IPS-20b (cell line): ENCODE measurements around the gene MYO1G.

Experiments used
- H3K27ac ChIP-seq: one replicate; pipeline ENCODE4 v1.5.1; 2013; ENCODE audit warnings: low read length
- H3K27me3 ChIP-seq: 2 replicates; pipeline ENCODE4 v1.6.1; 2013; ENCODE audit warnings: mild to moderate bottlenecking, low read length, inconsistent platforms; ENCODE audit not compliant: insufficient read depth
- H3K36me3 ChIP-seq: 2 replicates; pipeline ENCODE4 v1.6.1; 2013; ENCODE audit warnings: low read depth, mild to moderate bottlenecking, inconsistent platforms, low read length, moderate library complexity; ENCODE audit not compliant: insufficient read depth
- H3K4me1 ChIP-seq: 2 replicates; pipeline ENCODE4 v1.6.1; 2013; ENCODE audit warnings: mild to moderate bottlenecking, control low read depth, inconsistent platforms, low read length, moderate library complexity; ENCODE audit not compliant: insufficient read depth
- H3K4me3 ChIP-seq: 2 replicates; pipeline ENCODE4 v1.5.1; 2013; ENCODE audit warnings: mild to moderate bottlenecking, low read length, inconsistent platforms
- H3K9ac ChIP-seq: 2 replicates; pipeline ENCODE4 v1.6.1; 2013; ENCODE audit warnings: low read depth, mild to moderate bottlenecking, inconsistent platforms, low read length, moderate library complexity
- H3K9me3 ChIP-seq: 2 replicates; pipeline ENCODE4 v1.6.1; 2013; ENCODE audit warnings: mild to moderate bottlenecking, low read depth, low read length, inconsistent platforms; ENCODE audit not compliant: insufficient read depth

Gene MYO1G

DNA sequence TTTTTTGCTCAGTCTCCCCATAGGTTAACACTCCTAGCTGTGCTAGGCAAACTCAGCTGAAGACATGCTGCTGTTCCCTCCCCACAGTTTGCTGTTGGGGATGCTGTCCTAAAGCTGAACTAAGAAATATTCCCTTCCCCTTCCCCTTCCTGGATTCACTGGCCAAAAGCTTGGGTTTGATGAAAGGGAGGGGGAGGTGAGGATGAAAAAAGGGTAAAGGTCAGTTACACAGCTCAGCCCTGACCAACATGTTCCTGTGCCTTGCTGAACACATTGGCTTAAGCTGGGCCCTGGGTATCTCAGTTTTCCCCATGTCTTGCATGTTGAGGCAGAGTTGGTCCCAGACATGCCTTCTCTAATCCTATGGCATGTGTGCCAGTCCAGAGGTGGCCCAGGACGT, 36.5 kb upstream of the MYO1G start:
- no peaks in the 10 kb centered on the region for H3K36me3 ChIP-seq
- no peak overlapping the region for H3K4me3 ChIP-seq
- no peak overlapping the region for H3K9ac ChIP-seq
- no peak overlapping the region for H3K27ac ChIP-seq
- peaks cover 11% of the 10 kb centered on the region for H3K9me3 ChIP-seq
- no peaks in the 10 kb centered on the region for H3K27me3 ChIP-seq
- no peaks in the 10 kb centered on the region for H3K4me1 ChIP-seq

DNA sequence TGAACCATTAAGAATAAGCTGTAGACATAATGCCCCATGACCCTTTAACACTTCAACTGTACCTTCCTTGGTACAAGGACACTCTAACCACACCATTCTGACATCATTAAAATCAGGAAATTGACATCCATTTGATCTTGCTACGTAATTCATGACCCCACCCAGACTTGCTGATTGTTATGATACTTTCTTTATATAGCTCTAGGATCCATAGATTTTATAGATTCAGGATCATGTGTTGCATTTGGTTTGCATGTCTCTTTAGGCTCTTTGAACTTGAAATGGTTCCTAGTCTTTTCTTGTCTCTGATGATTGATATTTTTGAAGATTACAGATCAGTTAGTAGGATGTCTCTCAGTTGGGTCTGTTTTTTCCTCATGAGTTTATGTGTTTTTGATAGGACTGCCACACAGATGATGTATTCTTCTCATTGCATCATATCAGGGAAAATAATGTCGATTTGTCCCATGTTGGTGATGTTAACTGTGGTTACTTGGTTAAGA, 34.7 kb upstream of the MYO1G start:
- Histone ChIP-seq H3K27me3 (no peaks in the 10 kb centered on the region), H3K4me3 (no peak overlapping the region), H3K9ac (no peak overlapping the region), H3K4me1 (no peaks in the 10 kb centered on the region), H3K36me3 (no peaks in the 10 kb centered on the region), H3K9me3 (peaks cover 11% of the 10 kb centered on the region), H3K27ac (no peak overlapping the region)

DNA sequence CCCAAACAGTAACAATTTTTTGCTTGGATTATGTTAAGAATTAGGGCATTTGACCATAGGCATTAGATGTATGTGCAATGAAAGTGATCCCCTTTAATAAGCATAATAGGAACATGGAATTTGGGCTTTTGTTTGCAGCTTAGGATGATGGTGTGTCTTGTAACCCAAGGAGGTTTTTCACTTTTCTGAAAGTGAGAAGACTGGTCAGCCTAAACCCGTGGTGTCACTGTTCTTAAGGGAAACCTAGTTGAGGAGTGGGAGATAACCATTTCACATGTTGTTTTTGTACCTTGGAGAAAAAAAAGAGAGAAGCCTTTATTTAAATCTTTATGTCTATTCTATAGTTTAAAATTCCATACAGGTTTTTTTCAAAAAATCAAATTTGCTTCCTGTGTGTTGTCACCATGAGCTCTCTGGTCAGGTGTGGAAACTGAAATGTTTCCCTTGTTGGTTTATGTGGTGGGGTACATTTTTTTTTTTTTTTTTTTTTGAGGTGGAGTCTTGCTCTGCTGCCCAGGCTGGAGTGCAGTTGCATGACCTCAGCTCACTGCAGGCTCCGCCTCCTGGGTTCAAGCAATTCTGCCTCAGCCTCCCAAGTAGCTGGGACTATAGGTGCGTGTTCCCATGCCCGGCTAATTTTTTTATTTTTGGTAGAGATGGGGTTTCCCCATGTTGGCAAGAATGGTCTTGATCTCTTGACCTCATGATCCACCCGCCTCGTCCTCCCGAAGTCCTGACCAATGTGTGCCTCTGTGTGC, 28.9 kb upstream of the MYO1G start:
- no peaks in the 10 kb centered on the region for H3K4me1 ChIP-seq
- H3K9me3 ChIP-seq, result no peaks in the 10 kb centered on the region
- H3K27me3 ChIP-seq, result no peaks in the 10 kb centered on the region
- no peaks in the 10 kb centered on the region; the same call in 1 of the 2 replicates for H3K36me3 ChIP-seq
- H3K9ac ChIP-seq, result no peak overlapping the region
- H3K27ac ChIP-seq, result no peak overlapping the region
- no peak overlapping the region for H3K4me3 ChIP-seq

DNA sequence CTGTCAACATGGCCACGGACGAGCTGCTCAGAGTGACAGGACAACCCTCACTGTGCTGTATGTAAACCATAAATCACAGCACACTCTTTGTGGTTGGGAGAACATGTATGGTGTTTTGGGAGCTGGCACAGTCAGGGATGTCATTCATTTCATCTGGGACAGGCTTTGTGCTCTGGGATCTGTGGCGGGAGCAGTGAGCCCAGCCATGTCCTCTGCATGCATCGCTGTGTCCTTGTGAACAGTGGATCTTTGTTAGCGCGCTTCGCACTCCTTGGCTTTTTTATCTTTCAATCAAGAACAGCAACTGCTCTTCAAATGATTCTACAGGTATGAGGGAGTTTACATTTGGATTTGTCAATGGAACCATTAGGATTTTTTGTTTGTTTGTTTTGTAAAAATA, 28.3 kb upstream of the MYO1G start:
- no peak overlapping the region for H3K9ac ChIP-seq

DNA sequence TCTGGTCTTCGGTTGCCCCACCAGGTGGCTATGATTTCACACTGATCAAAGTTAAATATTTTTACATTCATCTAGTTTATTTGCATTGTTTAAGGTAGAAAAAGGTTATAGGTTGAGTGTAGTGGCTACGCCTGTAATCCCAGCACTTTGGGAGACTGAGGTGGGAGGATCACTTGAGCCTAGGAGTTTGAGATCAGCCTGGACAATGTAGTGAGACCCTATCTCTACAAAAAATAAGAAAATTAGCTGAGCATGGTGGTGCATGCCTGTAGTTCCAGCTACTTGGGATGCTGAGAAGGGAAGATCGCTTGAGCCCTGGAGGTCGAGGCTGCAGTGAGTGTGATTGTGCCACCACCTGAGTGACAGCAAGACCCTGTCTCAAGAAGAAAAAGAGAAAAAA, 25.0 kb upstream of the MYO1G start:
- no peak overlapping the region for H3K27ac ChIP-seq
- H3K36me3 ChIP-seq, result no peaks in the 10 kb centered on the region; the same call in 1 of the 2 replicates
- H3K9me3 ChIP-seq, result no peaks in the 10 kb centered on the region
- peaks cover 6% of the 10 kb centered on the region; the same call in 1 of the 2 replicates for H3K4me1 ChIP-seq
- no peak overlapping the region for H3K9ac ChIP-seq
- H3K27me3 ChIP-seq, result no peaks in the 10 kb centered on the region
- no peak overlapping the region for H3K4me3 ChIP-seq

More for the DNA sequence above, 28.3 kb upstream of the MYO1G start:
- no peaks in the 10 kb centered on the region; the same call in 1 of the 2 replicates for H3K36me3 ChIP-seq
- H3K4me1 ChIP-seq, result no peaks in the 10 kb centered on the region
- H3K9me3 ChIP-seq, result no peaks in the 10 kb centered on the region
- no peaks in the 10 kb centered on the region for H3K27me3 ChIP-seq
- no peak overlapping the region for H3K4me3 ChIP-seq
- H3K27ac ChIP-seq, result no peak overlapping the region

DNA sequence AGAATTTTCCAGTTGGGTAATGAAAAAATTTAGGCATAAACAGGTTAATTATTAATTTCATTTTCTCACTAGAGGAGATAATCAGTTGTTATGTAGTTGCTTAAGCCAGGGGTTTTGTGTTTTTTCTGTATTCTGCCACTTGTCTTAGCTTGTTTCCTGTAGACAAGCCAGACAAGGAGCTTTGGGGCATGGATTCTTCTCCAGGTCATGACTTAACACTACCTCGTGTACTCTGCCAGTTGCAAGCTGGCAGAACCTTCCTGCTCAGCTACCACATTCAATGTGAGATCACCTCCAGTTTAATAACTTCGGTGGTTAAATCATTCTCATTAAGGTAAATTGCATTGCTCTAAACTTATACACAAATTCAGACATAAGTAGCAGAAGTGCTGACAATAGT, 23.0 kb upstream of the MYO1G start:
- Histone ChIP-seq H3K4me1 (peaks cover 6% of the 10 kb centered on the region; the same call in 1 of the 2 replicates), H3K4me3 (0 out of 2 replicates have a peak overlapping the region, but pooled peaks have one; percentile 90), H3K9me3 (no peaks in the 10 kb centered on the region), H3K9ac (no peak overlapping the region), H3K27ac (no peak overlapping the region), H3K27me3 (no peaks in the 10 kb centered on the region), H3K36me3 (no peaks in the 10 kb centered on the region; the same call in 1 of the 2 replicates)

DNA sequence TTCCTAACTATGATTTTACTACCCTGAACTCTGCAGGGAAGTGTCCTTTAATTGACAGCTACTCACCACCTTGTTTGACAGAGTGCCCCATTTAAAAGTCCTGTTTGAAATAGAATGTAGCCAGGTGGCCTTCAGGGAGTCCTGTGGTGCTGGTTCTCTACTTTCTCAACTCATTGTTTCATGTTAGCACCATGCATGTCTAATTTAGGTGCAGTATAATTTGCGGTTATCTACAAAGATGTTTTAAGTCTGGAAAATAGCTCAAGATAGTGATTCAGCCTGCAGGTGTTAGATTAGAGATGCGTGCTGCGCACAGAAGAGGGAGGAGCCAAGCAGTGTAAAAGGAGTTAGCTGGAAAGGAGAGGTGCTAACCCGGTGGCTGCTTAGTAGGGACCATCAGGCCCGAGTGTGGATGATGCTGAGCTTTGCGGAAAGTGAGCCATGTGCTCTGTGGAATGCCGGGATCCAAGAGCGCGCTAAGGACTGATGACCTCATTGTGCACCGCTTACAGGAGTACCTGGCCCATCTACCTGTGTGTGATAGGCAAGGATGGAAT, 22.4 kb upstream of the MYO1G start:
- Histone ChIP-seq H3K27me3 (no peaks in the 10 kb centered on the region), H3K4me1 (peaks cover 6% of the 10 kb centered on the region; the same call in 1 of the 2 replicates), H3K9me3 (no peaks in the 10 kb centered on the region), H3K36me3 (no peaks in the 10 kb centered on the region), H3K9ac (peak overlapping the region; percentile 85; the same call in 1 of the 2 replicates), H3K4me3 (peak overlapping the region; percentile 90), H3K27ac (no peak overlapping the region)

DNA sequence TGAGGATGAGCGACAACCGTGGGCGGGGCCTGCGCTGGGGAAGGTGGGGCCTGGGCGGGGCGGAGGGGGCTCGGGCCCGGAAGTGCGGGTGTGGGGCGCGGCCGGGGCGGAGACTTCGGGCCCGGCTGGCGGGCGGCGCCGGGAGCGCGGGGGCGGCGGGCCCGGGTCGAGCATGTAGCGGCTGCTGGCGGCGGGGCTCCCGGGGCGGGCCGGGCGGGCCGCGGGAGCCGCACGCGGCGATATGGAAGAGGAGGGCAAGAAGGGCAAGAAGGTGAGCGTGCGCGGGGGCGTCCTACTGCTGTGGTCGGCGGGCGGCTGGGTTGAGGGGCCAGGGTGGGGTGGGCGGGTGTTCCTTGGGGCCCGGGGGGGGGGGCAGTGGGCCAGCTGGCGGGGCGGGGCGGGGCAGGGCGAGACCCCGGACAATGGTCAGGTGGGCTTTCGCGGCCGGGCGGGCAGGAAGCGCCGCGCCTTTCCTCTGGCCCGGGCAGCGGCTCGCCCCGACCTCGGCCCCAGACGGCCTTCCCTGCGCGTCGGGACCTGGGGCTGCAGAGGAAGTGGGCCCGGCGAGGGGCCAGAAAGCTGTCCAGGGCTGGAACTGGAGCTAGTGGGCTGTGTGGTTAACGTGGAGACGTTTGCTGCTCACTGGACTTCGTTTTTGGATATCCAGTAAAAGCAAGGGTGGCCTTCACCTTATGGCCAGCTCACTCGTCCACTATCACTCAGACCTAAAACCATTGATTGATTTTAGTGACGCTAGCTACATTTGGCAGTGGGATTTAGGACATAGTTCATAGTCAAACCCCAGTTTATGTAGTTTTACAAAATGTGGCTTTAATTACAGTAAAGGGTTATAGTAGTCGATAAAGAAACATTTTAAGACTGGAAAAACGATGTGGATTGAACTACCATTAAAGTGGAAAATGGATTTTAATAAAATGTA, 21.5 kb upstream of the MYO1G start, which contains the start of gene CCM2:
Gene CCM2 (plus strand): TSS at position 109 of the 940 bp plus-strand sequence. CDS start 133 bp downstream, at position 242.
- peak within 1 kb of the TSS; percentile 89 for H3K9ac ChIP-seq
- no peaks in the 10 kb centered on the region for H3K36me3 ChIP-seq
- peak within 1 kb of the TSS; percentile 80 for H3K27ac ChIP-seq
- no peaks in the 10 kb centered on the region for H3K9me3 ChIP-seq
- peaks cover 6% of the 10 kb centered on the region; the same call in 1 of the 2 replicates for H3K4me1 ChIP-seq
- H3K27me3 ChIP-seq, result no peaks in the 10 kb centered on the region
- H3K4me3 ChIP-seq, result peak within 1 kb of the TSS; percentile 95

DNA sequence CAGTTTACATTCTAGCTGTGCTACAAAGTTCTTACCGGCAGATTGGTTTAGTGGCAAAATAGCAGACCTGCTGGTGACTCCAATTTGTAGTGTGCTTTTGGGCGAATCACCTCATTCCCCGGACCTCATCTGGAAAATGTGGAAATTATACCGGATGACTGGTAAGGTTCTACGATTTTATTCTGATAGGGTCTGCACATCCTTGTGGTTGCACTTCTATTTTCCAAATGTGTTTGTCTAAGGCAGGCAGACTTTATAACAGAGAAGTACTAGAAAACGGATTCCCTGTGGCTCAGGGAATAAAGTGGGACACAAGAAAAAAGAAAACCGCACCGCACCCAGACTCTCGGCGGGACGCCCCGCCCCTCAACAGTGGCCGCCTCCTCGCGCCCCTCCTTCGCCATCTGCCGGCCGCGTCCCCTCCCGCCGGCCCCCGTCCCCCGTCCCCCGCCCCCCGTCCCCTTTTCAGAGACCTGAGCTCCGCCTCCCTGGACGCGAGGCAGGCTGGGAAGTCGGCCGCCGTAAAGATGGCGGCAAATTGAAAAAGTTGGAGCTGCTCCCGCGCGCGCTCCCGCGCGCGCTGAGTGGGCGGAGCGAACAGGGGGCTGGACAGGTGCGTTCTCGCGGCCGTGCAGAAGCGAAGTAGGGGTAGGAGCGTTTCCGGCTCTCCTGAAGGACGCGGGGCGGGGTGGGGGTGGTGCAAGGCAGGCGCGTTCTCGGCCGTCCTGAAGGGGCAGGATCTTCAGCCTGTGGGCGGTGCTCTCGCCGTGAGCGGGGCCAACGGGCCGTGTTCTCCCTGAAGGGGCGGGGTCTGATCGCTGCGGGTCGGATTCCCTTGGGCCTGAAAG, 20.7 kb upstream of the MYO1G start:
- peaks cover 6% of the 10 kb centered on the region; the same call in 1 of the 2 replicates for H3K4me1 ChIP-seq
- no peaks in the 10 kb centered on the region for H3K36me3 ChIP-seq
- H3K4me3 ChIP-seq, result peak overlapping the region; percentile 95
- H3K9me3 ChIP-seq, result no peaks in the 10 kb centered on the region
- H3K9ac ChIP-seq, result peak overlapping the region; percentile 89
- no peaks in the 10 kb centered on the region for H3K27me3 ChIP-seq
- H3K27ac ChIP-seq, result no peak overlapping the region

DNA sequence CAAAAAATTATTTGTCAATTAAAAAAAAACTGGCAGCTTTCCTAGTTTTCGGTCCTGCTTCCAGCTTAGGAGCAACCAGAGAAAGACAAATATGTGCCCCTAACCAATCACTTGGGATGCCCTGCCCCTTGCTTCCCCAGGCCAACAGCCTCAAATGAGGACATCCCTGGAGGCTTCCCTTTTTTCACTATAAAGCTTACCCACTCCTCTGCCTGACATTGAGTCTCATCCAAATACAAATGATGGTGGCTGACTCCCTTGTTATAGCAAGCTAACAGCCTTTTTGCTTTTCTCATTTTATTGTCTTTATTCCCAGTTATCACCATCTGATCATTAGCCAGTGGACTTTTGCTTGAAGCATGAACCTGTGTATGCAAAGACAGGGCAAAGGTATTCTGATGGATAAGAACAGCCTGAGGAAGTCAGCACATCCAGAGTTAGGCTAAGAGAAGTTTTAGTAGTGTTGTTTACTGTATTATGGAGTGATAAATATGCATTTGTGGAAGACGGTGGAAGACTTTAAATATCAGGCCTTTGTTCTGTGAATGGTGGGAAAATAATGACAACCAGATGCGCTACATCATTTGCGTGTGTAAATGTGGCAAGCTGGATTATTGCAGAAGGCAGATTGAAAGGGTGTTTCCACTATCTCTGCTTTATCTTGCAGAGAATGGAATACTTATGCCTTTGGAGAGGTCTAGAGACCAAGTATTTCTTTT, 19.5 kb upstream of the MYO1G start:
- peak overlapping the region; percentile 95; the same call in 1 of the 2 replicates for H3K4me3 ChIP-seq
- H3K27ac ChIP-seq, result no peak overlapping the region
- H3K9ac ChIP-seq, result peak overlapping the region; percentile 89; the same call in 1 of the 2 replicates

More for the DNA sequence above, 19.5 kb upstream of the MYO1G start:
- Histone ChIP-seq H3K9me3 (no peaks in the 10 kb centered on the region), H3K4me1 (peaks cover 6% of the 10 kb centered on the region; the same call in 1 of the 2 replicates), H3K27me3 (no peaks in the 10 kb centered on the region), H3K36me3 (no peaks in the 10 kb centered on the region)
